H9 (cell line): ENCODE data around the gene GALNT7. TPM values are rescaled to one million over a fixed set of nuclear protein-coding genes. Genes with fewer than 3 reads are reported as not detected.
A peak's percentile ranks its signal among the peaks of the same experiment; 100 is the strongest.

Experiments
- DNase-seq: peaks from one replicate; pipeline ENCODE4 v3.0.0-alpha.2; 2017
- H2AFZ ChIP-seq: one replicate; pipeline ENCODE4 v1.6.1; 2013; ENCODE audit warnings: mild to moderate bottlenecking, low read length, control low read depth, moderate library complexity
- H2AK5ac ChIP-seq: 2 replicates; pipeline ENCODE4 v1.6.1; 2013; ENCODE audit warnings: low read length, control low read depth, mixed read lengths; ENCODE audit not compliant: insufficient read length
- H2BK120ac ChIP-seq: one replicate; pipeline ENCODE4 v1.6.1; 2013; ENCODE audit warnings: low read depth, mild to moderate bottlenecking, low read length, control low read depth, inconsistent platforms; ENCODE audit not compliant: poor library complexity, severe bottlenecking
- H2BK12ac ChIP-seq: 2 replicates; pipeline ENCODE4 v1.6.1; 2013; ENCODE audit warnings: low read length, control low read depth, mixed read lengths, low read depth; ENCODE audit not compliant: insufficient read length
- H2BK15ac ChIP-seq: 2 replicates; pipeline ENCODE4 v1.6.1; 2013; ENCODE audit warnings: low read depth, low read length, control low read depth
- H2BK20ac ChIP-seq: one replicate; pipeline ENCODE4 v1.6.1; 2013; ENCODE audit warnings: low read depth, mild to moderate bottlenecking, low read length, control low read depth, inconsistent platforms; ENCODE audit not compliant: poor library complexity, severe bottlenecking
- H2BK5ac ChIP-seq: 2 replicates; pipeline ENCODE4 v1.6.1; 2013; ENCODE audit warnings: low read length, control low read depth, mixed read lengths; ENCODE audit not compliant: insufficient read length
- H3K14ac ChIP-seq: 2 replicates; pipeline ENCODE4 v1.6.1; 2013; ENCODE audit warnings: low read length, control low read depth; ENCODE audit not compliant: insufficient read depth
- H3K18ac ChIP-seq: 2 replicates; pipeline ENCODE4 v1.6.1; 2013; ENCODE audit warnings: low read depth, mild to moderate bottlenecking, mixed read lengths, low read length, control low read depth; ENCODE audit not compliant: insufficient read length
- H3K23ac ChIP-seq: 2 replicates; pipeline ENCODE4 v1.6.1; 2013; ENCODE audit warnings: low read length, control low read depth, mixed read lengths, low read depth; ENCODE audit not compliant: insufficient read length
- H3K23me2 ChIP-seq: 2 replicates; pipeline ENCODE4 v1.6.1; 2013; ENCODE audit warnings: low read depth, mild to moderate bottlenecking, mixed read lengths, low read length, control low read depth; ENCODE audit not compliant: insufficient read length, poor library complexity, severe bottlenecking
- H3K27ac ChIP-seq: 2 replicates; pipeline ENCODE4 v1.5.1; 2013; ENCODE audit warnings: low read length, control low read depth, mixed read lengths, low read depth; ENCODE audit not compliant: insufficient read length
- H3K27me3 ChIP-seq: 2 replicates; pipeline ENCODE4 v1.6.1; 2013; ENCODE audit warnings: low read length, control low read depth, inconsistent platforms; ENCODE audit not compliant: insufficient read depth
- H3K4ac ChIP-seq: 2 replicates; pipeline ENCODE4 v1.6.1; 2013; ENCODE audit warnings: low read depth, mild to moderate bottlenecking, control low read depth, inconsistent platforms, low read length, moderate library complexity
- H3K4me1 ChIP-seq: 2 replicates; pipeline ENCODE4 v1.6.1; 2013; ENCODE audit warnings: low read length, control low read depth, inconsistent platforms; ENCODE audit not compliant: insufficient read depth
- H3K4me2 ChIP-seq: 2 replicates; pipeline ENCODE4 v1.6.1; 2013; ENCODE audit warnings: low read length, control low read depth, mixed read lengths; ENCODE audit not compliant: insufficient read length, insufficient read depth
- H3K56ac ChIP-seq: 2 replicates; pipeline ENCODE4 v1.6.1; 2013; ENCODE audit warnings: low read depth, mild to moderate bottlenecking, mixed read lengths, low read length, control low read depth; ENCODE audit not compliant: insufficient read length
- H3K79me1 ChIP-seq: 2 replicates; pipeline ENCODE4 v1.6.1; 2013; ENCODE audit warnings: low read depth, mild to moderate bottlenecking, moderate library complexity, low read length, control low read depth, inconsistent platforms; ENCODE audit not compliant: insufficient read depth, poor library complexity, severe bottlenecking
- H3K79me2 ChIP-seq: 2 replicates; pipeline ENCODE4 v1.6.1; 2013; ENCODE audit warnings: low read length, control low read depth, inconsistent platforms; ENCODE audit not compliant: insufficient read depth
- H3K9ac ChIP-seq: 2 replicates; pipeline ENCODE4 v1.6.1; 2013; ENCODE audit warnings: low read length, control low read depth, mixed read lengths; ENCODE audit not compliant: insufficient read length; ENCODE audit errors: extremely low read depth
- H3K9me3 ChIP-seq: one replicate; pipeline ENCODE4 v1.6.1; 2013; ENCODE audit warnings: low read depth, low read length, inconsistent platforms; ENCODE audit not compliant: control insufficient read depth
- H3T11ph ChIP-seq: one replicate; pipeline ENCODE4 v1.6.1; 2013; ENCODE audit warnings: mild to moderate bottlenecking, low read length, control low read depth, inconsistent platforms
- H4K20me1 ChIP-seq: one replicate; pipeline ENCODE4 v1.6.1; 2013; ENCODE audit not compliant: control insufficient read depth, insufficient read length, insufficient read depth
- H4K5ac ChIP-seq: 2 replicates; pipeline ENCODE4 v1.6.1; 2013; ENCODE audit warnings: low read depth, mild to moderate bottlenecking, mixed read lengths, low read length, control low read depth; ENCODE audit not compliant: insufficient read length
- H4K8ac ChIP-seq: replicated peaks from 2 replicates; pipeline ENCODE4 v1.6.1; 2013; ENCODE audit warnings: low read length, control low read depth, mixed read lengths, low read depth; ENCODE audit not compliant: insufficient read length
- H4K91ac ChIP-seq: 2 replicates; pipeline ENCODE4 v1.6.1; 2013; ENCODE audit warnings: low read depth, mild to moderate bottlenecking, moderate library complexity, mixed read lengths, low read length, control low read depth; ENCODE audit not compliant: insufficient read length
- H3K27ac Mint-ChIP-seq, 3 experiments: 2 replicates in 2 of 3; 3 replicates in 1 of 3; pipeline ENCODE4 v1.8.0; 2020 to 2021; ENCODE audit warnings: mixed read lengths in 3 of 3, mild to moderate bottlenecking in 1 of 3, moderate library complexity in 1 of 3
- H3K27me3 Mint-ChIP-seq: 2 replicates; pipeline ENCODE4 v1.8.0; 2021; ENCODE audit warnings: low read depth, mild to moderate bottlenecking, moderate library complexity, mixed read lengths
- H3K36me3 Mint-ChIP-seq, 3 experiments: 2 replicates in 2 of 3; 3 replicates in 1 of 3; pipeline ENCODE4 v1.8.0; 2020 to 2021; ENCODE audit warnings: low read depth in 3 of 3, mixed read lengths in 3 of 3; ENCODE audit not compliant: insufficient read depth in 1 of 3
- H3K4me1 Mint-ChIP-seq, 2 experiments: 2 replicates each; pipeline ENCODE4 v1.8.0; 2020; ENCODE audit warnings: mixed read lengths in 2 of 2
- H3K4me3 Mint-ChIP-seq, 2 experiments: 2 replicates in 1 of 2; 3 replicates in 1 of 2; pipeline ENCODE4 v1.8.0; 2020 to 2021; ENCODE audit warnings: mild to moderate bottlenecking in 2 of 2, mixed read lengths in 2 of 2, moderate library complexity in 1 of 2
- H3K9me3 Mint-ChIP-seq, 2 experiments: 2 replicates in 1 of 2; 3 replicates in 1 of 2; pipeline ENCODE4 v1.8.0; 2020; ENCODE audit warnings: mild to moderate bottlenecking in 2 of 2, mixed read lengths in 2 of 2, moderate library complexity in 1 of 2
- WGBS: extraction: QIAGEN DNeasy Blood & Tissue Kit; methylation state at CpG from one replicate; pipeline ENCODE4 v1.1.7; 2013; ENCODE audit warnings: missing lambda C conversion rate, low lambda C conversion rate, mixed read lengths; ENCODE audit not compliant: insufficient read length; ENCODE audit errors: extremely low coverage; 5-methylcytosine and 5-hydroxymethylcytosine counted together
- total RNA-seq: library from RNA; stranded (reverse); gene quantifications from 2 replicates; pipeline ENCODE4 v1.2.1, GENCODE V29; 2021
- TF ChIP-seq, protein P1 (sequence below): fragments of 200-600 bp; sonication (generic); conservative IDR thresholded peaks from 3 replicates; pipeline ENCODE4 v1.8.0; 2021; ENCODE audit warnings: antibody characterized with exemption, mild to moderate bottlenecking

The GALNT7 gene
- total RNA-seq, 1 experiment from 2014 or later, result 57.3 TPM

DNA sequence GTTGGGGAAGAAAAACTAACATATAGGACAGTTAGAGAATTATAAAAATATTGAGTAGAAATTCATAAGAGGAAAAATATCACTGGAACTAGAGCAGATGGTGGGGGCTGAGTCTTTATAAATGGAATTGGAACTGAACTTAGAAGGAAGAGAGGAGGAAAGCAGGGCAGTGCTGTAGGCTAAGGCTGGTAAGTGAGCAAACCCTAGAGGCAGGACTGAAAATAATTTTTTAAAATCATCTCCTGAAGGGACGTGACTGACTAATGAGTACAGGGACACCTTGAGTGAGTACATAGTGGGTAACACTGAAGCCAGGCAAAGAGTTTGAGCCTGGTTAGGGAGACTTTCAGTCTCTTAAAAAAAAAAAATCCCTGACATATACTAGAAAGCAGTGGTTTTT lies 63.3 kb downstream of the GALNT7 start:
- H4K20me1 ChIP-seq, result no peaks in the 10 kb centered on the region
- H2BK120ac ChIP-seq, result no peak overlapping the region
- peaks cover 15% of the 10 kb centered on the region; the same call in 1 of the 2 replicates for H3K79me2 ChIP-seq
- H3K27ac Mint-ChIP-seq, result peak overlapping the region in 2 of 3 experiments; percentile 0 to 18; a peak in 2 of 7 replicates
- H3T11ph ChIP-seq, result no peak overlapping the region
- H3K23me2 ChIP-seq, result no peaks in the 10 kb centered on the region
- TF ChIP-seq, protein P1, sequence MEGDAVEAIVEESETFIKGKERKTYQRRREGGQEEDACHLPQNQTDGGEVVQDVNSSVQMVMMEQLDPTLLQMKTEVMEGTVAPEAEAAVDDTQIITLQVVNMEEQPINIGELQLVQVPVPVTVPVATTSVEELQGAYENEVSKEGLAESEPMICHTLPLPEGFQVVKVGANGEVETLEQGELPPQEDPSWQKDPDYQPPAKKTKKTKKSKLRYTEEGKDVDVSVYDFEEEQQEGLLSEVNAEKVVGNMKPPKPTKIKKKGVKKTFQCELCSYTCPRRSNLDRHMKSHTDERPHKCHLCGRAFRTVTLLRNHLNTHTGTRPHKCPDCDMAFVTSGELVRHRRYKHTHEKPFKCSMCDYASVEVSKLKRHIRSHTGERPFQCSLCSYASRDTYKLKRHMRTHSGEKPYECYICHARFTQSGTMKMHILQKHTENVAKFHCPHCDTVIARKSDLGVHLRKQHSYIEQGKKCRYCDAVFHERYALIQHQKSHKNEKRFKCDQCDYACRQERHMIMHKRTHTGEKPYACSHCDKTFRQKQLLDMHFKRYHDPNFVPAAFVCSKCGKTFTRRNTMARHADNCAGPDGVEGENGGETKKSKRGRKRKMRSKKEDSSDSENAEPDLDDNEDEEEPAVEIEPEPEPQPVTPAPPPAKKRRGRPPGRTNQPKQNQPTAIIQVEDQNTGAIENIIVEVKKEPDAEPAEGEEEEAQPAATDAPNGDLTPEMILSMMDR, result no peak
- H3K14ac ChIP-seq, result no peak overlapping the region
- no peak overlapping the region for H4K8ac ChIP-seq
- H3K27me3 ChIP-seq, result no peaks in the 10 kb centered on the region
- peaks cover 16 to 21% of the 10 kb centered on the region in 2 experiments for H3K4me1 Mint-ChIP-seq
- no peaks in the 10 kb centered on the region for H3K9me3 ChIP-seq
- no peak for DNase-seq
- no peak overlapping the region for H3K27ac ChIP-seq
- H3K4me2 ChIP-seq, result no peak overlapping the region
- no peak overlapping the region for H4K91ac ChIP-seq
- no peak overlapping the region for H2BK20ac ChIP-seq
- H2BK12ac ChIP-seq, result no peak overlapping the region
- H4K5ac ChIP-seq, result no peak overlapping the region
- no peak overlapping the region for H2AFZ ChIP-seq
- H2BK5ac ChIP-seq, result no peak overlapping the region
- H3K56ac ChIP-seq, result no peak overlapping the region
- no peak overlapping the region for H3K4me3 Mint-ChIP-seq
- H3K4ac ChIP-seq, result no peak overlapping the region
- no peaks in the 10 kb centered on the region for H3K27me3 Mint-ChIP-seq
- H3K9me3 Mint-ChIP-seq, result no peaks in the 10 kb centered on the region
- H3K4me1 ChIP-seq, result peaks cover 6% of the 10 kb centered on the region; the same call in 1 of the 2 replicates
- H3K18ac ChIP-seq, result no peak overlapping the region
- H3K79me1 ChIP-seq, result peaks cover 3% of the 10 kb centered on the region
- H3K9ac ChIP-seq, result no peak overlapping the region
- H2BK15ac ChIP-seq, result no peak overlapping the region
- no peak overlapping the region for H3K23ac ChIP-seq
- WGBS, result no CpG with 5 or more reads among the region's 1 CpG
- H2AK5ac ChIP-seq, result no peak overlapping the region
- peaks cover 0 to 2% (median 0%) of the 10 kb centered on the region in 3 experiments; a peak in 2 of 7 replicates for H3K36me3 Mint-ChIP-seq
